GM19025 (cell line): Measurements from ENCODE around the gene EXTL1.

Experiments
- ATAC-seq: cut with Tn5 transposase; IDR thresholded peaks from one replicate; pipeline ENCODE4 v1.9.1; 2021; ENCODE audit warnings: mild to moderate bottlenecking, low read depth, moderate library complexity; ENCODE audit not compliant: unreplicated experiment

Gene EXTL1

DNA sequence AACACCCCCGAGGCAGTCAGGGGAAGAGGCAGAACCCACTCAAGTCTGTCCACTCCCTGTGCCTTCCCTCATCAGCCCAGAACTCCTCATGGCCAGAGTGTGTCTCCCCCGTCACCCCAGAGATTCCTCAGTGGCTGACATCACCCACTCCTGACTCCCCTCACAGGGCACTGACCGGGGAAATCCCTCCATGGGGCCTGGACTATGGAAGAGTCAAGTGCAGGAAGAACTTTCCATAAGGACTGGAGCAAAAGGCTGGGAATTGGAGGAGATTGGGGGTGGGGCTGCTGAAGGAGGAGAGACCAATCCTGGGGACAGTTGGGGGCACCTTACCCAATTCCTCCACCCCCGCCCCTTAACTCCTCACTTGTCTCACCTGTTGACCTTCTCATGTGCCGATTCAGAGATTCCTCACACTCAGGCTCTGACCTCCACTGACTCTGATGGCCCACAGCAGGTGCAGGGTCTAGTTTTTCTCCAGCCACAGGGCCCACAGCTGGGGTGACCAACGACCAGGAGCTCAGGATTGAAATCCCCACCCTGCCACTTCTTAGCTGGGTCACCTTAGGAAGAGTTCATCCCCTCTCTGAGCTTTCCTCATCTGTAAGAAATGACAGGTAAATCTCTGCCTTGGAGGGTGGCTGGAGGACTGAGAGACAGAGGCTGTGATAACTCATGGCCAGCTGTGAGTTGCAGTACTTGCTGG lies 481 bp upstream of the EXTL1 start:
- no peak for ATAC-seq

DNA sequence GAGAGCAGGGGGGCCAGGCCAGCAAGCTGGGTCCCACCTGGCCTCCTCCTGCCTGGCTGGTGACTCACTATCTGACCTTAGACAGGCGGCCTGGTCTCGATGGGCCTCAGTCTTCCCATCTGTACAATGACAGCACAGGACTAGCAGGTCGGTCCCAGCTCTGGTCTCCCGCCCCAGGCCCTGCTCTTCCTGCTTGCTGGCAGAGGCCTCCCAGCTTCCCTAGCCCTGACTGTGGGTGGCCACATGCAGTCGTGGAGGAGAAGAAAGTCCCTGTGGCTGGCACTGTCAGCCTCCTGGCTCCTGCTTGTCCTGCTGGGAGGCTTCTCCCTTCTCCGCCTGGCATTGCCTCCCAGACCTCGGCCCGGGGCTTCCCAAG lies 817 bp downstream of the EXTL1 start:
- no peak for ATAC-seq

DNA sequence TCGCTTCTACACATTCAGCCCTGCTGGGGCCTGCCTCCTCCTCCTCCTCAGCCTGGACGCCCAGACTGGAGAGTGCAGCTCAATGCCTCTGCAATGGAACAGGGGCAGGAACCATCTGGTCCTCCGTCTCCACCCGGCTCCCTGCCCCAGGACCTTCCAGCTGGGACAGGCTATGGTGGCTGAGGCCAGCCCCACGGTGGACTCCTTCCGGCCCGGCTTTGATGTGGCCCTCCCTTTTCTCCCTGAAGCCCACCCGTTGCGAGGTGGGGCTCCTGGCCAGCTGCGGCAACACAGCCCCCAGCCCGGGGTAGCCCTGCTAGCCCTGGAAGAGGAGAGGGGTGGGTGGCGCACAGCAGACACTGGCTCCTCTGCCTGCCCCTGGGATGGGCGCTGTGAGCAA lies 1.4 kb downstream of the EXTL1 start:
- ATAC-seq: no peak

DNA sequence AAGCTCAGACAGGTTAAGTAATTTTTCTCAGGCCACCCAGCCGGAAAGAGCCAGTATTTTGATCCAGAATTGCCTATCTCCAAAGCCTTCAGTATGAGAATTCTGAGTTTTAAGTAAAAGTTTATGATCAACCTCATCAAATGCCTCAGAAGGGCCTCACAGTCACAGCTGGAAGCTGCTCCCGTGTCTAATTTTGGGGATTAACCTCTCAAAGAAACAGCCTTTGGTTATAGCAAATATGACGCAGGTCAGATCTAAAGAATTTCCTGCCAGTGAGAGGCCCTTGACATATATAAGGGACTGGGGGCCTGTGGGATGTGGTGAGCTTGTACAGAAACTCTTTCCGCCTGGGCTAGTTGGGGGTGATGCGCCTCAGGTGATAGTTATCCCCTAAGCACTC lies 2.3 kb downstream of the EXTL1 start:
- no peak for ATAC-seq

DNA sequence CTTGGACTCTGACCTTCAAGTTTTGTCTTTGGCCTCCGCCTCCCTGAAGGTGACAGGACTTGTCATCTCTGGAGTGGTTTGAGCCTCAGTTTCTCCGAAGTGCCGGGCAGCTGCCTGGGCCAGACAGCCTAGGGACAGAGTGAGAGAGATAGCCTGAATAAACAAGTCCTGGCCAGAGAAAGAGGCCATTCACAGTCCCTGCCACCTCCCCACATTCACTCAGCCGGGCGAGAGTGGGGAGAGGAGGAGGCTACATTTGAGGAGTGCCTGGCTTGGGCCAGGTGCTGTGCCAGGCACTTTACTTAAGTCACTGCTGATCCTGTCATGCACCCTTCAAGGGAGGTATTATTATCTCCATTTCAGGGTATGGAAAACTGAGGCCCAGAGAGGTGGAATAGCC lies 3.5 kb downstream of the EXTL1 start:
- no peak for ATAC-seq

DNA sequence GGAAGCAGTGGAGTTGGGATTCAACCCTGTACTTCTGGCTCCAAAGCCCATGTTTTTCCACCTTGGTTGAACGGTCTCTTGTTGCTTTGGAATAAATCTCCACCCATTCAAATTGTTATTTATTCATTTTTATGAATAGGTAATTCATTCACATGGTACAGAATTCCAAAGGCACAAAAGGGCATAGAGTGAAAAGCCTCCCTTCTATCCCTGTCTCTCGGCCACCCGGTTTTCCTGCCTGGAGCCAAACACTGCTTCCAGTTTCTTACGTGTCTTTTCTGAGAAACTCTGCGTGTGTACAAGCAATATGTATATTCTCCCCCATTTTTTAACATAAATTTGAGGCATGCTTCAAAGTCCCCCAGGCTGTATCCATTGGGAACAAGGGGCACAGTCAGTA lies 3.9 kb downstream of the EXTL1 start:
- ATAC-seq: no peak

DNA sequence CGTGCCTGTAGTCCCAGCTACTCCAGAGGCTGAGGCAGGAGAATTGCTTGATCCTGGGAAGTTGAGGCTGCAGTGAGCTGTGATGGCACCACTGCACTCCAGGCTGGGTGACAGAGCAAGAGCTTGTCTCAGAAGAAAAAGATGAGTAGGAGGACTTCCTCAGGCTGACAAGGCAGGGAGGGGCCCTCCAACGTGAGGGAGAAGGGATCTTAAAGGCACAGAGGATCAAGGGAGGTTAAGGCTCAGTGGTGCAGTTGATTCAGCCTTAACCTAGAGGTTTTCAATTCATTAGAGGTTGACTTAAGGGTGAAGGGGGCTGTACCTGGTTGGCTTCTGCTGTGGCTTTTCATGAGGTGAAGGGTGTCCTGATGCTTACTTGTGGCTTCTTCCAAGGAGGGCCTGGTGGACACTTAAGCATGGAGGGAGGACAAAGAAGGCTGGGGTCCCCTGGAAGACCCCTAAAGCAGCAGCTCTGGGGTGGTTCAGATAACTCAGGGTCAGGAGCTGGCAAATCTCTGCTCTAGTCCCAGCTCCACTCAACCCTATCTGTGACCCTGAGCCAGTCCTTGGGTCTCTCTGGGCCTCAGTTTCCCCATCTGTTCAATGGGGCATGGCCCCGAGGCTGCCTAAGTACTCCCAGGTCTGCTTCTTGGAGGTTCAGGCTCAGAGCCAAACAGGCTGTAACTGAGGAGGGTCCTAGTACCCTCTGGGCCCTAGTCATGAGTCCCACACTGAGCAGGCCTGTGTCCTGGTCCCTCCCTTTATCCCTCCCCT lies 6.3 kb downstream of the EXTL1 start:
- no peak for ATAC-seq

DNA sequence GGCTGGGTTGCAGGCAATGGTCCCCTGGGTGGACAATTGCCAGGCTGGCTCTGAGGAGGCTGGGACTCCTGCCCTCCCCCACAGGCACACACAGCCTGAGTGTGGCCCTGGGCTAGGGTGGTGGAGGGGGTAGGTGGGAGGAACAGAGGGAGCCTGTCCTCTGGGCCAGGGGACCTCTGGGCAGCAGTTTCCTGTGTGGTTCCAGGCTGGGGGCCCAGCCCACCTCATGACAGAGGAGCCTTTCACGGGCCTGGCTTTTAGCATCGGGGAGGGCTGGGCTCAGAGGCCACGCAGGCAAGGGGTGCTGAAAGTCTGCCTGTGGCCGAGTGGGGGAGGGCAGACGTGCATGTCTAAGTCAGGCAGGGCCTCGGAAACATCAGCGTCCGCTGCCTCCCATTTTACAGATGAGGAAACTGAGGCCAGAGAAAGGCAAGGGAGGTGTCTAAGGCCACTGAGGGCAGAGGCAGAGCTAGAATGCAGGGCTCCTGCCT lies 7.0 kb downstream of the EXTL1 start:
- no peak for ATAC-seq

DNA sequence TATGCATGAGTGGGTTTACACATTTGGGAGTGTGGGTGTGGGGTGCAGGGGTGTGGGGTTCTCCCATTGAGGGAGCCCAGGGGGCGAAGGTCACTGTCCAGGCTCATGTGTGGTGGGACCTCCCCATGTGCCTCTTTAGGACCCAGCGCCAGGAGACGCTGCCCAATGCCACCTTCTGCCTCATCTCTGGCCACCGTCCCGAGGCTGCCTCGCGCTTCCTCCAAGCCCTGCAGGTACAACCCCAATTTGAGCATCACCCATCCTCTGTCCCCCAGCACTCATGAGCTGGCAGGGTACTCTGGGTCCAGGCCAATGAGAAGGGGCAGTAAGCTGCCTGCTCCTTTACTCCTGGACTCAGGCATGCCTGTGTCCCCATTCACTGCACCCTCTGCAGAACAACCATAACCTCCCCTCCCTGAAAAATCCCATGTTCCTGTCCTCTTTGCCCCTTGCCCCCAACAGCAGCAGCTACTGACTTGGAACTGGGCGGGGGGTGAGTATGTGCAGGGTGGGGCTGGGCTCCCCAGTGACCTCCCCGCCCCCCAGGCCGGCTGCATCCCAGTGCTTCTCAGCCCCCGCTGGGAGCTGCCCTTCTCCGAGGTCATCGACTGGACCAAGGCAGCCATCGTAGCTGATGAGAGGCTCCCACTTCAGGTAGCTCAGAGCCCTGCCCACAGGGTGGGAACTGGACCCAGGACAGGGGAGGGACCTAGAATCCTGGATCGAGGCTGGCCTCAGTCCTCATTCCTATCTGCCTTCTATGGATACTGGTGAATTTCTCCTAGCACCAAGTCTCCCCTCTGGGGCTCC lies 7.7 kb downstream of the EXTL1 start:
- ATAC-seq: no peak

DNA sequence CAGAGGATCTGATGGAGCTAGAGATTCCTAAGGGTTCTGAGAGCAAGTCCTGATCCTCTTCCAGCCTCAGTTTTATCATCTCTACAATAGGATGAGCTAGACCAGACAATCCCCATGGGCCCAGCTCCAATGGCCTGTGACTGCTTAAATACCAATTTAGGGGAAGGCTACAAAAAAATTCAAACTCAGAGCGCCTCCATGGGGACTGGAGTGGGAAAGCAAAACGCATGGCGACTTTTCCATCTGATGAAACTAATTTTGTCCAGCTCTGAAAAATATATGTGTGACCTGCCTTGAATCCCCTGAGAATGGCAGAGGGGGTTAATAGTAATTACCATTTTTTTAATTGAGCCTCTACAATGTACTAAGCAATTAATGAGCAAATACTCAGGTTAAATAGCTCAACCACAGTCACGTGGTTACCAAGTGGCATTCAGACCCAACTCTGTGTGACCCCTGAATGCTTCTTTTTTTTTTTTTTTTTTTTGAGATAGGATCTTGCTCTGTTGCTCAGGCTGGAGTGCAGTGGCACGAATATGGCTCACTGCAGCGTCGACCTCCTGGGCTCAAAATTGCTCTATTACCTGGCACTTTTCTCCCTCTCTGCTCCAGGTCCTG lies 8.4 kb downstream of the EXTL1 start:
- no peak for ATAC-seq

DNA sequence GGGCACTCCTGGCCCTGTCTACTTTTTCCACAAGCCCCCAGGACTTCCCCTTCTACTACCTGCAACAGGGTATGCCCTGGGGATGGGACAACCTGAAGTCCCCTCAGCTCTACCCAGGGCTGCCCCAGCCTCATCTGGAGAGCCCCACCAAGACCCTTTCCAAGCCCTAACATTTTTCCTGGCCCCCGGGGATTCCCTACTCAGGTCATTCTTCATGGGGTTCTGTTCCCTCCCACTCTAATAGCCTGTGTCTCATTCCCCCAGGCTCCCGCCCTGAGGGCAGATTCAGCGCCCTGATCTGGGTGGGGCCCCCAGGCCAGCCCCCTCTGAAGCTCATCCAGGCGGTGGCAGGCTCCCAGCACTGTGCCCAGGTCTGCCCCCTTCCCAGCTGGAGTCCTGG lies 9.6 kb downstream of the EXTL1 start:
- no peak for ATAC-seq

DNA sequence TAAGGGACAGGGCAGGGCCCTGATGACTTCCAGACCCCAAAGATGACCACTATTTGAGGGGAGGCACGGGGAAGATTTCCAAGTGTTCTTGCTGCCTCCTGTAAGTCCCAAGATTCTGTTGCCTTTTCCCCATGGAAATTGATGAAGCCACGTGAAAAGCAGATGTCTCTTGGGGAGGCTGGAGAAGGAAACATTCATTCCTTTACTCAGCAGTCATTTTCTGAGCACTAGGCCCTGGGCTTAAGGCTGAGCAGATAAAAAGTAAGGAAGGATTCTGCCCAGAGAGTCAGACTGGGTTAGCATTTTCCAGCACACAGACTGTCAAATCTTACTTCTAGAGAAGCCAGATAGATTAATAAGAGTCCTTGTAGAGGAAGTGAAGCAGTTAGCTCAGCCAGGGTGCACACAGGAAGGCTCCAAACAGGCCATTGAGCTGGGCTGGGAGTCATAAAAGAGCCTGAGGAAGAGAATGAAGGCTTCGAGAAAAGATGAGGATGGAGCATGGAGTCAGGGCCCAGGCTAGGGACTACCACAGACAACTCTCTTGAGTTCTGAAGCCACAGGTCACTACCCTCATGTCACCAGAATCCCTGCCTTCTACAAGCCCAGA lies 10.1 kb downstream of the EXTL1 start:
- no peak for ATAC-seq

DNA sequence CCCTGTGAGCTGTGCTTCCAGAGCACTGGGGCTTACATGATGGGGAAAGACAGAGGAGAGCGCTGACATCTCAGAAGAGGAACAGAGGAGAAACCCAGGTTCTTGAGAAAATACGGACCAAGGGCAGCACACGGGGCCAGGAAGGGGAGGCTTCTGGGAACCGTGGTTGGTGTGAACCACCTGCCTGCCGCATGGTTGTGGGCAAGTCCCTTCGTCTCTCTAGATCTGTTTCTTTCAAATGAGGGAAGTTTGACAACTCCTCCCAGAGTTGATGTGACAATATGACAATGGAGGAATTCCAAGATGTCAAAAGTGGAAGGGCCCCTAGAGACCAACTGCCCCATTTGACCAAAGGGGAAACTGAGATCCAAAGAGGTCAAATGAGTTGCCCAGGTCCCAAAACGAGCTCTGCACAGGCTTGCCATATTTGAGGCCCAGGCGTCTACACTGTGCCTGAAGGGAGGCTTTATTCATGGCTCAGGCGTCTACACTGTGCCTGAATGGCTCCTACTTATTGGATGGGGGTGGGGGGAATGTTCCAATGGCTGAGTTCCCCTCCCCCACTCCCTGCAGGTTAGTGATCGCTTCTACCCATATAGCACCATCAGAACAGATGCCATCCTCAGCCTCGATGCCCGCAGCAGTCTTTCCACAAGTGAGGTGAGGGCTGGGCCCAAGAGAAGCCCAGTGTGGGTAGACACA lies 11.2 kb downstream of the EXTL1 start:
- no peak for ATAC-seq

DNA sequence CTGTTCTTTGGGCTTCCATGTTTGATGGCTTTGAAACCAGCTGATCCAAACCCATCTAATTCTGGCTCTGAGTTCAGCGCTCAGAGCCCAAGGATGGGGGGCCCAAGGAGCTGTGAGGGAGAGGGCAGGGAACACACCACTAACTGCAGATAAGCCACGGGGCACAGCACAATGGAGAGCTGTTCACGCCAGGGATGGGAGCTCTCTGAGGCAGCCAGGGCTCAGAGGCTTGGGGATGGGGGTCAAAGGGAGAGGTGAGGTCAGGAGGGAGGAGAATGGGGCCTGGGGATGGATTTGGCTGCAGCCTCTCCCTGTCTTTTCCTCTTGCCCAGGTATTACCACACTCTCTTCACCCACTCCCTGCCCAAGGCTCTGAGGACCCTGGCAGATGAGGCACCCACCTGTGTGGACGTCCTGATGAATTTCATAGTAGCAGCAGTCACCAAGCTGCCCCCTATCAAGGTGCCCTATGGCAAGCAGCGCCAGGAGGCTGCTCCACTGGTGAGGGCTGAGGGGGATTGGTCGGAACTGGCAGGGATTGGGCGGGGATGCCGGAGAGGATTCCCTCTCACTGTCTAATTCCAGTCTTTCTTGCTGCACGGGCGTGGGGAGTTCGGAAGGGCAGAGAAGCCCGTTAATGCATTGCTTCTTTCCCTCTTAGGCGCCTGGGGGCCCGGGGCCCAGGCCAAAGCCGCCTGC lies 13.1 kb downstream of the EXTL1 start:
- no peak for ATAC-seq

DNA sequence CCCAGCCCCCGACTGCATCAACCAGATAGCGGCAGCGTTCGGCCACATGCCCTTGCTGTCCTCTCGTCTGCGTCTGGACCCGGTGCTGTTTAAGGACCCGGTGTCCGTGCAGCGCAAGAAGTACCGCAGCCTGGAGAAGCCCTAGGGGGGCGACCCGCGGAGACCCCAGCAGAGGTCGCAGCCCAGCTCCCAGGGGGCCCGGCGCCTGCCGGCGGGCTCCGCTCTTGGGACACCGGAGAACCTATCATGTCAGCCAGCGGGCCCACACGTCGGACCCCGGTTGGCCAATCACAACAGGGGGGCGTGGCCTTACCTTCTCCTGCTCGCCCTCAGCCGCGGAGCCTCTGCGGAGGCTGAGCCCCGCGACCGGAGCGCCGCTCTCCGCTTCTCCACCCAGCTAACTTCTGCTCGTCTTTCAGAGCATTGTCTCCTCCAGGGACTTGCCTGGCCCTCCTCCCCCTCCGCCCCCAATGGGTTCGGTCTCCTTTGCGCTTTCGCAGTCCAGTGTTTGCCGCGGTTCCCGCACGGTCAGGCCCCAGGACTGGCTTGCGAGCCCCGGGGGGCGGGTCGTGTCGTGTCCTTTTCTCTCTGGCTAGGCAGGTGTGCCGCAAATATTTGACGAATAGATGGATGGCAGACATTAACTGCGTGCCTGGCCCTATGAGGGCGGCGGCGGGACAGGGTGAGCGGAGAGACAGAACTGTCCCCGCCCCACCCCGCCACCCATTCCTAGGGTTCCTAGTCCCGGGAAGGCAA lies 13.8 kb downstream of the EXTL1 start:
- ATAC-seq: peak; percentile 73

DNA sequence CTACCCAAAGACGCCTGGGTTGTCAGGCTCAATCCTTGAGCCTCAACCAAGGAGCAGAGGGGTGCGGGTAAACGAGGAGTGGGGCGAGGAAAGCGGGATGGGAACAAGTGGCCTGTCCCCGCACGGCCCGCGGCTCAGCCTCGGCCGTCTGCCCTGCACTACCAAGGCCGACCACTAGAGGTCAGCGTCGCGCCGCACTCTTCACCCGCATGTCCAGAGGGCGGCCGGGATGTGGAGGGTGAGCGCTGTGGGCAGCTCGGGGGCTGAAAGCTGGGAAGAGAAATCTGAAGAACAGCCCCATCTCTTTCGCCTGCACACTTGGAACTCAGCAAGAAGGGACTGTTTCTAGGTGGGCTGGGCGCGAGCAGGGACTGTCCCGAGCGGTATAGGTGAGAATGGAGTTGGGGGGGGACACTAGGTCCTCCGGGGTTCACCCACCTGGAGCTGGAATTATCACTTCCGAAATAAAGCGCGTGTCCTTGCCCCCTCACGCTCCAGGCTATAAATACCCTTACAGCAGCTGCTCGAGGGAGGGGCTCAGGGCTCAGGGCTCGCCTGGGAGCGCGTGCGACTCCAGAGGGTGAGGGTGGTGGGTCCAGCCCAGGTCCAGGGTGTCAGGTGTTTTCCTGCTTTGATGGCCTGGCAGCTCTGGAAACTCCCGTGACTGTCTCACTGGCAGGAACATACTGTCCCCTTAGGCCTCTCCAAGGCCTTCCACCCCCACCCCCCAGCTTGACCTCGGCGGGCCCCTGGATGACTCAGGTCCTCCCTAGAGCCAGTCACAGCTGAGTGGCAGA lies 14.6 kb downstream of the EXTL1 start:
- ATAC-seq: peak; percentile 72

DNA sequence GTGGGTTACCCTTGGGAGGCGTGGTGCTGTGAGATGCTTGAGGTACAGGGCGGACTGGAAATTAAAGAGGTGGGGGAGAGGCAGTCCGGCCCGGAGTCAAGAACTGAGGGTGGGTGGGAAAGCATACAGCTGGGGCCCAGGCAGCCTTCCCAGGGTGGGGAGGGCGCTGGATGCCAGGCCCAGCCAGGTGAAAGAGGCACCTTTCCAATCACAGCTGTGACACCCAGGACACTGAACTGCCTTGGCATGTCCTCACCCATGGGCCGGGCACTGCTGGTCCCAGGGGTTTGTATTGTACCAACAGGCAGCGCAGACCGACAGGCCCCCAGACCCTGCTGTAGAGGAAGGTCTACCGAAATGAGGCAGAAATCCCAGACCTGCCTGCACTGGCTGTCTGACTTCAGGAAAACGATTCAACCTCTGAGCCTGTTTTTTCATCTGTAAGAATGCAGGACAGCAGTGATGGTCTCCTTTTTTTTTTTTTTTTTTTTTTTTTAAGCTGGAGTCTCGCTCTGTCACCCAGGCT lies 15.2 kb downstream of the EXTL1 start:
- ATAC-seq: no peak
